ENCODE measurements around the gene NEK2.
"Not testable (repeated sequence)": the region's sequence is repeated elsewhere in the genome, so short reads cannot be mapped to it uniquely, and the experiment has no call there.

NEK2 gene

GRCh38 chr1:211650904-211651303 is 24.5 kb downstream of the NEK2 start:
- no peak for DNase-seq (ENCODE audit: low read depth in 2 of 2)

- DNase-seq (ENCODE audit: low read depth in 2 of 2) = no peak
These were observed 26.2 kb downstream of the NEK2 start for GRCh38 chr1:211648980-211649934.

- no peak for DNase-seq (ENCODE audit: low read depth in 2 of 2)
These were observed 27.1 kb downstream of the NEK2 start for GRCh38 chr1:211648336-211648735.

GRCh38 chr1:211647711-211648121 is 27.7 kb downstream of the NEK2 start:
- DNase-seq (ENCODE audit: low read depth in 2 of 2) = no peak

- DNase-seq (ENCODE audit: low read depth in 2 of 2) = no peak
These were observed 28.9 kb downstream of the NEK2 start for GRCh38 chr1:211646566-211646965.

- DNase-seq (ENCODE audit: low read depth in 2 of 2) = not testable (repeated sequence)
These were observed 29.8 kb downstream of the NEK2 start for GRCh38 chr1:211645601-211646000.

GRCh38 chr1:211644653-211645052 is 30.8 kb downstream of the NEK2 start:
- no peak for DNase-seq (ENCODE audit: low read depth in 2 of 2)

GRCh38 chr1:211643324-211644212 is 31.9 kb downstream of the NEK2 start:
- no peak for DNase-seq (ENCODE audit: low read depth in 2 of 2)

- DNase-seq (ENCODE audit: low read depth in 2 of 2) = no peak
These were observed 32.6 kb downstream of the NEK2 start for GRCh38 chr1:211642870-211643269.

- no peak for DNase-seq (ENCODE audit: low read depth in 2 of 2)
These were observed 33.5 kb downstream of the NEK2 start for GRCh38 chr1:211641942-211642341.

GRCh38 chr1:211641044-211641800 is 34.2 kb downstream of the NEK2 start:
- no peak for DNase-seq (ENCODE audit: low read depth in 2 of 2)

- no peak for DNase-seq (ENCODE audit: low read depth in 2 of 2)
These were observed 35.2 kb downstream of the NEK2 start for GRCh38 chr1:211640301-211640630.

- no peak for DNase-seq (ENCODE audit: low read depth in 2 of 2)
These were observed 35.7 kb downstream of the NEK2 start for GRCh38 chr1:211639475-211640300.

GRCh38 chr1:211638689-211639101 is 36.7 kb downstream of the NEK2 start:
- DNase-seq (ENCODE audit: low read depth in 2 of 2) = no peak

- no peak for DNase-seq (ENCODE audit: low read depth in 2 of 2)
These were observed 37.2 kb downstream of the NEK2 start for GRCh38 chr1:211638246-211638645.

GRCh38 chr1:211637066-211637465 is 38.4 kb downstream of the NEK2 start:
- no peak for DNase-seq (ENCODE audit: low read depth in 2 of 2)

GRCh38 chr1:211636575-211637029 is 38.8 kb downstream of the NEK2 start:
- DNase-seq (ENCODE audit: low read depth in 2 of 2) = not testable (repeated sequence)

GRCh38 chr1:211635597-211636205 is 39.7 kb downstream of the NEK2 start:
- no peak for DNase-seq (ENCODE audit: low read depth in 2 of 2)

- DNase-seq (ENCODE audit: low read depth in 2 of 2) = no peak
These were observed 40.5 kb downstream of the NEK2 start for GRCh38 chr1:211634931-211635330.

GRCh38 chr1:211634461-211634860 is 41.0 kb downstream of the NEK2 start:
- DNase-seq (ENCODE audit: low read depth in 2 of 2) = no peak

GRCh38 chr1:211633524-211633846 is 41.9 kb downstream of the NEK2 start:
- no peak for DNase-seq (ENCODE audit: low read depth in 2 of 2)
